ENCODE data around the gene CATSPER1. TPM values are rescaled to one million over a fixed set of nuclear protein-coding genes. Genes with fewer than 3 reads are reported as not detected.

The CATSPER1 gene
- total RNA-seq, 4 donors from 2014 or later = 0.52 TPM; not detected in 3

GRCh38 chr11:65977621-65978390, 48.5 kb downstream of the CATSPER1 start:
- no peak for DNase-seq (ENCODE audit: extremely low spot score)
- Histone ChIP-seq H3K36me3 (peaks cover 37 to 69% (median 59%) of the 10 kb centered on the region in 4 donors), H3K4me1 (no peaks in the 10 kb centered on the region), H3K4me3 (no peak overlapping the region), H3K27me3 (no peaks in the 10 kb centered on the region), H3K9me3 (no peaks in the 10 kb centered on the region), H3K27ac (replicated peaks in 1 of 4) (no peak overlapping the region)
- TF ChIP-seq POLR2A (IDR thresholded peaks at IDR 0.05; ENCODE audit: low read depth) = no peak
- TF ChIP-seq, protein P1, sequence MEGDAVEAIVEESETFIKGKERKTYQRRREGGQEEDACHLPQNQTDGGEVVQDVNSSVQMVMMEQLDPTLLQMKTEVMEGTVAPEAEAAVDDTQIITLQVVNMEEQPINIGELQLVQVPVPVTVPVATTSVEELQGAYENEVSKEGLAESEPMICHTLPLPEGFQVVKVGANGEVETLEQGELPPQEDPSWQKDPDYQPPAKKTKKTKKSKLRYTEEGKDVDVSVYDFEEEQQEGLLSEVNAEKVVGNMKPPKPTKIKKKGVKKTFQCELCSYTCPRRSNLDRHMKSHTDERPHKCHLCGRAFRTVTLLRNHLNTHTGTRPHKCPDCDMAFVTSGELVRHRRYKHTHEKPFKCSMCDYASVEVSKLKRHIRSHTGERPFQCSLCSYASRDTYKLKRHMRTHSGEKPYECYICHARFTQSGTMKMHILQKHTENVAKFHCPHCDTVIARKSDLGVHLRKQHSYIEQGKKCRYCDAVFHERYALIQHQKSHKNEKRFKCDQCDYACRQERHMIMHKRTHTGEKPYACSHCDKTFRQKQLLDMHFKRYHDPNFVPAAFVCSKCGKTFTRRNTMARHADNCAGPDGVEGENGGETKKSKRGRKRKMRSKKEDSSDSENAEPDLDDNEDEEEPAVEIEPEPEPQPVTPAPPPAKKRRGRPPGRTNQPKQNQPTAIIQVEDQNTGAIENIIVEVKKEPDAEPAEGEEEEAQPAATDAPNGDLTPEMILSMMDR (IDR thresholded peaks at IDR 0.05) = no peak
- no peak for TF ChIP-seq POLR2AphosphoS5 (IDR thresholded peaks at IDR 0.05)
- TF ChIP-seq EP300 (IDR thresholded peaks at IDR 0.05) = no peak
- 89% methylated on average over 19 of the region's 29 CpGs for WGBS
- intact Hi-C loops (cut with DNase I) = no loop called here

DNA sequence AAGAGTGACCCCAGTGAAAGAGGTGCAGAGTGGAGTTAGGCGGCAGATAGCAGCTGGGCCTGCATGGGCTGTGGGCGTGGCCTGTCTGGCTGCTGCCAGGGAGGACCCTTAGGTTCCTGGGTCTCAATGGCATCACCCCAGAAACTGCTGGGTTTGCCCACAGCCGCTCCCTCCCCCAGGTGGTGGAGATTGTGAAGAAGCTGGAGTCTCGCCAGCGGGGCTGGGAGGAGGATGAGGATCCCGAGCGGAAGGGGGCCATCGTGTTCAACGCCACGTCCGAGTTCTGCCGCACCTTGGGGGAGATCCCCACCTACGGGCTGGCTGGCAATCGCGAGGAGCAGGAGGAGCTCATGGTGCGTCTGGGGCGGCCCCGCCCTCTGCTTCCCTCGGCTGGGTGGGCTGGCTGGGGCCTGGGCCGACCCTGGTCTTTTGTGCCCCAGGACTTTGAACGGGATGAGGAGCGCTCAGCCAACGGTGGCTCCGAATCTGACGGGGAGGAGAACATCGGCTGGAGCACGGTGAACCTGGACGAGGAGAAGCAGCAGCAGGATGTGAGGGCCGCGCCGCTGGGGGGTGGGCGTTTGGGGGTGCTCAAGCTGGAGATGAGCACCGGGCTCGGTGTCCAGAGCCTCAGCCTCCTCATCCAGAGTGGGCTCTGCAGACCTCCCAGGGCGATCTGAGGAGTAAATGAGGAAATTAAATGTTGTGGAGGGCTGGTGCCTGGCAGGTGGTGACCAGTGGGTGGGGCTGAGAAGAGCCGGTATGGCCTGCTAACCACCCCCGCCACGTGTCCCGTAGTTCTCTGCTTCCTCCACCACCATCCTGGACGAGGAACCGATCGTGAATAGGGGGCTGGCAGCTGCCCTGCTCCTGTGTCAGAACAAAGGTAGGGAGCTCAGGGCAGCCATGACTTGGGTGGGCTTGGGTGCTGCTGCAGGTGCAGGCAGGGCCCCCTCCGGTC, 49.8 kb downstream of the CATSPER1 start:
- peaks cover 37 to 82% (median 64%) of the 10 kb centered on the region in 4 donors for H3K36me3 ChIP-seq

GRCh38 chr11:65975771-65976170, 50.5 kb downstream of the CATSPER1 start:
- Histone ChIP-seq H3K27me3 (no peaks in the 10 kb centered on the region), H3K36me3 (peaks cover 37 to 83% (median 65%) of the 10 kb centered on the region in 4 donors), H3K27ac (replicated peaks in 1 of 4) (no peak overlapping the region), H3K9me3 (no peaks in the 10 kb centered on the region), H3K4me1 (no peaks in the 10 kb centered on the region), H3K4me3 (no peak overlapping the region)
- intact Hi-C loops (cut with DNase I) = no loop called here
- no peak for TF ChIP-seq POLR2A (IDR thresholded peaks at IDR 0.05; ENCODE audit: low read depth)
- no peak for TF ChIP-seq EP300 (IDR thresholded peaks at IDR 0.05)
- TF ChIP-seq, protein P1 (IDR thresholded peaks at IDR 0.05) = no peak
- no peak for TF ChIP-seq POLR2AphosphoS5 (IDR thresholded peaks at IDR 0.05)
- WGBS = 88% methylated on average over 9 of the region's 9 CpGs
- no peak for DNase-seq (ENCODE audit: extremely low spot score)

More for the DNA sequence above, 49.8 kb downstream of the CATSPER1 start:
- Histone ChIP-seq H3K27ac (replicated peaks in 1 of 4) (no peak overlapping the region), H3K4me3 (no peak overlapping the region), H3K9me3 (no peaks in the 10 kb centered on the region), H3K27me3 (no peaks in the 10 kb centered on the region), H3K4me1 (no peaks in the 10 kb centered on the region)
- no peak for DNase-seq (ENCODE audit: extremely low spot score)
- TF ChIP-seq POLR2A (IDR thresholded peaks at IDR 0.05; ENCODE audit: low read depth) = no peak
- TF ChIP-seq POLR2AphosphoS5 (IDR thresholded peaks at IDR 0.05) = no peak
- TF ChIP-seq, protein P1 (IDR thresholded peaks at IDR 0.05) = no peak
- TF ChIP-seq EP300 (IDR thresholded peaks at IDR 0.05) = no peak
- 88% methylated on average over 29 of the region's 43 CpGs for WGBS
- intact Hi-C loops (cut with DNase I) = no loop called here

DNA sequence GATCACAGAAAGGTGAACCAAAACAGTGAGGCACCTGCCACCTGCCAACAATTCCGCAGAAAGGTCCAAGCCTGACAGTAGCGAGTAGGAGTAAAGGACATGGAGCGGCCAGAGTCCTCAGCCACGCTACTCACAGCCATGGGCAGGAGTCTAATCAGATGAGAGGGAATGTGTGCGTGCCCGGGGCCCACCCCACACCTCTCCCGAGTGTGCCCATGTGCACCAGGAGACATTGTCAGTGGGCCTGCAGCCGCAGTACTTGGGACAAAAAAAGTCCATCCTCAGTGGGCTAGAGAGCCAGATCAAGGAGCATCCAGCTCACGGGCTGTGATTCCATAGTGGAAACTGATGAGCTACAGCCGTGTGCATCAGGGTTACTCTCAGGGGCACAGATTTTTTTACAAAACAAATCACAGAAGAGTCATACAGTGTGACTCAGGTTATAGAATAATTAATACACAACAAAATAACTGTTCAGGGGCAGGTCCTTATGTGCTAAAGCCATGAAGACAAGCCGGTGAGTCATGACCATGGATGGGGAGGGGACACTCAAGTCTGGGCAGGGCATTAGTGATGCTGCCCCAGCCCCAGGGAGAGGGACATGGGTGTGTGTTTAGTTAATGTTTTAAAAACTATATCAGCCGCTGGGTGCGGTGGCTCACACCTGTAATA, 52.7 kb downstream of the CATSPER1 start:
- no peak for TF ChIP-seq POLR2A (IDR thresholded peaks at IDR 0.05; ENCODE audit: low read depth)
- no peak for TF ChIP-seq EP300 (IDR thresholded peaks at IDR 0.05)
- TF ChIP-seq, protein P1 (IDR thresholded peaks at IDR 0.05) = no peak
- no peak for TF ChIP-seq POLR2AphosphoS5 (IDR thresholded peaks at IDR 0.05)
- WGBS = 93% methylated on average over 13 of the region's 13 CpGs
- Histone ChIP-seq H3K27ac (replicated peaks in 1 of 4) (no peak overlapping the region), H3K4me1 (no peaks in the 10 kb centered on the region), H3K36me3 (peaks cover 44 to 85% (median 68%) of the 10 kb centered on the region in 4 donors), H3K9me3 (no peaks in the 10 kb centered on the region), H3K4me3 (no peak overlapping the region), H3K27me3 (no peaks in the 10 kb centered on the region)
- intact Hi-C loops (cut with DNase I) = no loop called here
- no peak for DNase-seq (ENCODE audit: extremely low spot score)

Measured in esophagus muscularis mucosa (tissue), 4 donors.